Neural progenitor cell (in vitro differentiated cells): ENCODE results near the gene VAPB.

ENCODE experiments used
- EZH2 ChIP-seq: fragments of 200-600 bp; sonication (generic); IDR thresholded peaks from 2 replicates; pipeline ENCODE4 v1.6.1; 2017; ENCODE audit warnings: antibody characterized with exemption, mild to moderate bottlenecking, moderate library complexity
- EZH2phosphoT487 ChIP-seq: fragments of 200-600 bp; sonication (generic); IDR thresholded peaks from 2 replicates; pipeline ENCODE4 v1.6.1; 2017; ENCODE audit warnings: antibody characterized with exemption
- TF ChIP-seq, protein P1 (sequence below): fragments of 200-600 bp; sonication (generic); IDR thresholded peaks from 2 replicates; pipeline ENCODE4 v1.5.1; 2017; ENCODE audit warnings: antibody characterized with exemption, mild to moderate bottlenecking

- TF ChIP-seq, protein P1, sequence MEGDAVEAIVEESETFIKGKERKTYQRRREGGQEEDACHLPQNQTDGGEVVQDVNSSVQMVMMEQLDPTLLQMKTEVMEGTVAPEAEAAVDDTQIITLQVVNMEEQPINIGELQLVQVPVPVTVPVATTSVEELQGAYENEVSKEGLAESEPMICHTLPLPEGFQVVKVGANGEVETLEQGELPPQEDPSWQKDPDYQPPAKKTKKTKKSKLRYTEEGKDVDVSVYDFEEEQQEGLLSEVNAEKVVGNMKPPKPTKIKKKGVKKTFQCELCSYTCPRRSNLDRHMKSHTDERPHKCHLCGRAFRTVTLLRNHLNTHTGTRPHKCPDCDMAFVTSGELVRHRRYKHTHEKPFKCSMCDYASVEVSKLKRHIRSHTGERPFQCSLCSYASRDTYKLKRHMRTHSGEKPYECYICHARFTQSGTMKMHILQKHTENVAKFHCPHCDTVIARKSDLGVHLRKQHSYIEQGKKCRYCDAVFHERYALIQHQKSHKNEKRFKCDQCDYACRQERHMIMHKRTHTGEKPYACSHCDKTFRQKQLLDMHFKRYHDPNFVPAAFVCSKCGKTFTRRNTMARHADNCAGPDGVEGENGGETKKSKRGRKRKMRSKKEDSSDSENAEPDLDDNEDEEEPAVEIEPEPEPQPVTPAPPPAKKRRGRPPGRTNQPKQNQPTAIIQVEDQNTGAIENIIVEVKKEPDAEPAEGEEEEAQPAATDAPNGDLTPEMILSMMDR = no peak
- TF ChIP-seq EZH2phosphoT487 (no peak), EZH2 (no peak)
Measured at GRCh38 chr20:58457083-58457695, 68.2 kb downstream of the VAPB start.
